Suprapubic skin (tissue), 4 donors: ENCODE data around the gene ETS1. TPM values are rescaled to one million over a fixed set of nuclear protein-coding genes. Genes with fewer than 3 reads are reported as not detected.

ENCODE experiments used
- DNase-seq, 2 donors: peaks; one replicate each; pipeline ENCODE4 v3.0.0-alpha.2; 2019; ENCODE audit warnings: low spot score in 2 of 2
- H3K27ac ChIP-seq: fragments of 200-600 bp; sonication (generic); one replicate; pipeline ENCODE4 v1.5.1; 2019
- H3K27me3 ChIP-seq: fragments of 200-600 bp; sonication (generic); one replicate; pipeline ENCODE4 v1.5.1; 2019
- H3K36me3 ChIP-seq: fragments of 200-600 bp; sonication (generic); one replicate; pipeline ENCODE4 v1.5.1; 2019
- H3K4me1 ChIP-seq: fragments of 200-600 bp; sonication (generic); one replicate; pipeline ENCODE4 v1.5.1; 2019
- H3K4me3 ChIP-seq: fragments of 200-600 bp; sonication (generic); one replicate; pipeline ENCODE4 v1.5.1; 2019; ENCODE audit warnings: mild to moderate bottlenecking
- H3K9me3 ChIP-seq: fragments of 200-600 bp; sonication (generic); one replicate; pipeline ENCODE4 v1.5.1; 2019
- EP300 ChIP-seq: sonication (generic); formaldehyde crosslinking; IDR thresholded peaks from one replicate; pipeline ENCODE4 v1.6.1; 2017; ENCODE audit warnings: antibody characterized with exemption
- POLR2A ChIP-seq, 2 donors: fragments of 450-650 bp; IDR thresholded peaks; one replicate each; pipeline ENCODE4 v1.6.1; 2017; ENCODE audit warnings: antibody characterized with exemption in 2 of 2, mild to moderate bottlenecking in 2 of 2, moderate library complexity in 2 of 2
- POLR2AphosphoS5 ChIP-seq, 3 donors: sonication (generic); formaldehyde crosslinking; IDR thresholded peaks; one replicate each; pipeline ENCODE4 v1.6.1; 2017; ENCODE audit warnings: antibody characterized with exemption in 3 of 3
- whole genome bisulfite sequencing: methylation state at CpG from one replicate; pipeline ENCODE4 v1.1.5; 2018; 5-methylcytosine and 5-hydroxymethylcytosine counted together
- total RNA-seq, 4 donors: library from RNA; depleted of rRNA; stranded (reverse); fragments of >200 nt; gene quantifications; one replicate each; pipeline ENCODE4 v1.1.0, GENCODE V29; 2016
- TF ChIP-seq, protein P1 (sequence below), 2 donors: fragments of 200-600 bp in 1 of 2; fragments of 450-650 bp in 1 of 2; sonication (generic) in 1 of 2; IDR thresholded peaks; one replicate each; pipeline ENCODE4 v1.5.1; 2016 to 2019; ENCODE audit warnings: antibody characterized with exemption in 2 of 2, mild to moderate bottlenecking in 1 of 2, moderate library complexity in 1 of 2

ETS1 gene
- total RNA-seq, 4 donors from 2014 or later, result 21.7 to 42.6 (median 33.7) TPM

DNA sequence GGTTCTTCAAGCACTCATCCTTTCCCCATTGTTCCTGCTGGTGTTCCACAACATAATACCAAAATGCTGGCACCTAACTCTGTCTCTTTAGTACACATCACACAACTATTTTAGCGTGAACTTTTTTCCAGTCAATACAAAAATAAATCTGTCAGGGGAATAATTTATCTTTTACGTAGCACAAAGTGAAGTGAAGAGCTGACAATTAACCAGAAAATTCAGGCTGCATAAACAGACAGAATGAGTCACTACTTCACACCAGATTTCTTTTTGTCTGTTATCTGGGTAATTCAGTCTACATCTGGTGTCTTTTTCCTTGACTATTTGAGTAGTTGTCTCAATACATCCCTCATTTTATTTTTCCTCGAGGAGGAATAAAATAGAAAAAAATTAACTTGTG, 7.9 kb upstream of the ETS1 start:
- Histone ChIP-seq H3K4me1 (peaks cover 4% of the 10 kb centered on the region), H3K27me3 (peaks cover under 1% of the 10 kb centered on the region), H3K36me3 (no peaks in the 10 kb centered on the region), H3K9me3 (no peaks in the 10 kb centered on the region), H3K4me3 (no peak overlapping the region), H3K27ac (no peak overlapping the region)
- TF ChIP-seq POLR2A (IDR thresholded peaks at IDR 0.05) (no peak), POLR2AphosphoS5 (IDR thresholded peaks at IDR 0.05) (no peak), EP300 (no peak)
- TF ChIP-seq, protein P1, sequence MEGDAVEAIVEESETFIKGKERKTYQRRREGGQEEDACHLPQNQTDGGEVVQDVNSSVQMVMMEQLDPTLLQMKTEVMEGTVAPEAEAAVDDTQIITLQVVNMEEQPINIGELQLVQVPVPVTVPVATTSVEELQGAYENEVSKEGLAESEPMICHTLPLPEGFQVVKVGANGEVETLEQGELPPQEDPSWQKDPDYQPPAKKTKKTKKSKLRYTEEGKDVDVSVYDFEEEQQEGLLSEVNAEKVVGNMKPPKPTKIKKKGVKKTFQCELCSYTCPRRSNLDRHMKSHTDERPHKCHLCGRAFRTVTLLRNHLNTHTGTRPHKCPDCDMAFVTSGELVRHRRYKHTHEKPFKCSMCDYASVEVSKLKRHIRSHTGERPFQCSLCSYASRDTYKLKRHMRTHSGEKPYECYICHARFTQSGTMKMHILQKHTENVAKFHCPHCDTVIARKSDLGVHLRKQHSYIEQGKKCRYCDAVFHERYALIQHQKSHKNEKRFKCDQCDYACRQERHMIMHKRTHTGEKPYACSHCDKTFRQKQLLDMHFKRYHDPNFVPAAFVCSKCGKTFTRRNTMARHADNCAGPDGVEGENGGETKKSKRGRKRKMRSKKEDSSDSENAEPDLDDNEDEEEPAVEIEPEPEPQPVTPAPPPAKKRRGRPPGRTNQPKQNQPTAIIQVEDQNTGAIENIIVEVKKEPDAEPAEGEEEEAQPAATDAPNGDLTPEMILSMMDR (IDR thresholded peaks at IDR 0.05), result no peak
- 21% methylated on average over 3 of the region's 3 CpGs for WGBS
- DNase-seq, result no peak

- no peak overlapping the region for H3K27ac ChIP-seq
- TF ChIP-seq EP300 (no peak), POLR2A (IDR thresholded peaks at IDR 0.05) (no peak), POLR2AphosphoS5 (IDR thresholded peaks at IDR 0.05) (no peak)
- TF ChIP-seq, protein P1 (IDR thresholded peaks at IDR 0.05), result no peak
- H3K4me3 ChIP-seq, result no peak overlapping the region
- H3K4me1 ChIP-seq, result peaks cover 4% of the 10 kb centered on the region
- no peak for DNase-seq
- H3K9me3 ChIP-seq, result no peaks in the 10 kb centered on the region
- no peaks in the 10 kb centered on the region for H3K36me3 ChIP-seq
- peaks cover 3% of the 10 kb centered on the region for H3K27me3 ChIP-seq
- WGBS, result 47% methylated on average over 1 of the region's 1 CpG
Observed at GRCh38 chr11:128594226-128594625, 6.9 kb upstream of the ETS1 start.

GRCh38 chr11:128593281-128593680, 5.9 kb upstream of the ETS1 start:
- DNase-seq, result no peak
- WGBS, result 61% methylated on average over 4 of the region's 4 CpGs
- Histone ChIP-seq H3K36me3 (no peaks in the 10 kb centered on the region), H3K4me1 (no peaks in the 10 kb centered on the region), H3K27me3 (peaks cover 3% of the 10 kb centered on the region), H3K9me3 (no peaks in the 10 kb centered on the region), H3K4me3 (no peak overlapping the region), H3K27ac (no peak overlapping the region)
- TF ChIP-seq POLR2AphosphoS5 (IDR thresholded peaks at IDR 0.05) (no peak), EP300 (no peak), POLR2A (IDR thresholded peaks at IDR 0.05) (no peak)
- TF ChIP-seq, protein P1 (IDR thresholded peaks at IDR 0.05), result no peak

GRCh38 chr11:128592454-128592853, 5.1 kb upstream of the ETS1 start:
- H3K4me1 ChIP-seq, result peaks cover 1% of the 10 kb centered on the region
- H3K4me3 ChIP-seq, result no peak overlapping the region
- WGBS, result 83% methylated on average over 7 of the region's 7 CpGs
- no peaks in the 10 kb centered on the region for H3K9me3 ChIP-seq
- peaks cover 7% of the 10 kb centered on the region for H3K27me3 ChIP-seq
- H3K27ac ChIP-seq, result no peak overlapping the region
- H3K36me3 ChIP-seq, result no peaks in the 10 kb centered on the region
- no peak for DNase-seq
- TF ChIP-seq EP300 (no peak), POLR2A (IDR thresholded peaks at IDR 0.05) (no peak), POLR2AphosphoS5 (IDR thresholded peaks at IDR 0.05) (no peak)
- TF ChIP-seq, protein P1 (IDR thresholded peaks at IDR 0.05), result no peak

GRCh38 chr11:128590587-128590986, 3.2 kb upstream of the ETS1 start:
- peaks cover 15% of the 10 kb centered on the region for H3K27me3 ChIP-seq
- TF ChIP-seq EP300, result no peak
- TF ChIP-seq POLR2A (IDR thresholded peaks at IDR 0.05), result no peak
- TF ChIP-seq POLR2AphosphoS5 (IDR thresholded peaks at IDR 0.05), result no peak
- TF ChIP-seq, protein P1 (IDR thresholded peaks at IDR 0.05), result no peak

More at GRCh38 chr11:128590587-128590986, 3.2 kb upstream of the ETS1 start:
- WGBS, result 82% methylated on average over 4 of the region's 4 CpGs
- DNase-seq, result no peak
- Histone ChIP-seq H3K27ac (no peak overlapping the region), H3K4me1 (peaks cover 3% of the 10 kb centered on the region), H3K4me3 (no peak overlapping the region), H3K9me3 (no peaks in the 10 kb centered on the region), H3K36me3 (no peaks in the 10 kb centered on the region)
